Measurements from ENCODE around the gene POU6F2. TPM values are rescaled to one million over a fixed set of nuclear protein-coding genes. Genes with fewer than 3 reads are reported as not detected.

POU6F2 gene
- total RNA-seq, 1 experiment from 2014 or later: 0.27 TPM

DNA sequence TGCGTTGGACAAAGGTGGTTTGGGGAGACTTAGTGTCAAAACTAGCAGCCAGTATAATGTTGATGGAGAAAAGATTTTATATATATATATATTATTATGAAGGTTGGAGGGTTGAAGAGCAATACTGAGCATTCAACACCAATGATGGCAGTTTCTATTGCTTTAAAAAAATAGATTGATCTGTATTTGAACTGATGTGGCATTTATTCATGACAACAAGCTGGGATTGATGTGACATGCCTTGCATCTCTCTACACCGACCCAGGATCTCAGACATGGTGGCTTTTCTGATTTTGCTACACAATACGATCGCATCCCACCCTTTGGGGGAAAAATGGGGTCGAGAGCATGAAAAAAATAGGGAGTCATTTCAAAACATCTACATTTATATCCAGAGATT, 175.4 kb downstream of the POU6F2 start:
- Histone ChIP-seq H4K20me1 (ENCODE audit: insufficient read depth) (no peaks in the 10 kb centered on the region; the same call in 1 of the 2 replicates), H3K9me3 (ENCODE audit: control insufficient read depth in 1 of 2, insufficient read depth in 1 of 2, low read depth in 1 of 2, low read length in 2 of 2) (no peaks in the 10 kb centered on the region), H3K36me3 (ENCODE audit: control insufficient read depth in 1 of 2, insufficient read depth in 2 of 2, low read length in 2 of 2) (no peaks in the 10 kb centered on the region), H3K4me1 (ENCODE audit: control insufficient read depth in 1 of 2, insufficient read depth in 2 of 2, low read length in 2 of 2) (no peaks in the 10 kb centered on the region), H3K79me2 (ENCODE audit: insufficient read depth, low read length) (no peaks in the 10 kb centered on the region), H3K4me2 (ENCODE audit: low read length) (no peak overlapping the region), H3K9me2 (ENCODE audit: insufficient read depth) (no peaks in the 10 kb centered on the region), H2AFZ (ENCODE audit: low read depth, low read length, poor library complexity, severe bottlenecking) (no peak overlapping the region), H3K9ac (ENCODE audit: low read length) (no peak overlapping the region), H3K27ac (ENCODE audit: low read depth, low read length) (no peak overlapping the region), H3K27me3 (ENCODE audit: insufficient read depth, low read length) (peaks cover 48% of the 10 kb centered on the region), H3K4me3 (replicated peaks in 1 of 2; ENCODE audit: low read depth in 1 of 2, low read length in 2 of 2) (no peak overlapping the region)
- TF ChIP-seq, protein P1, sequence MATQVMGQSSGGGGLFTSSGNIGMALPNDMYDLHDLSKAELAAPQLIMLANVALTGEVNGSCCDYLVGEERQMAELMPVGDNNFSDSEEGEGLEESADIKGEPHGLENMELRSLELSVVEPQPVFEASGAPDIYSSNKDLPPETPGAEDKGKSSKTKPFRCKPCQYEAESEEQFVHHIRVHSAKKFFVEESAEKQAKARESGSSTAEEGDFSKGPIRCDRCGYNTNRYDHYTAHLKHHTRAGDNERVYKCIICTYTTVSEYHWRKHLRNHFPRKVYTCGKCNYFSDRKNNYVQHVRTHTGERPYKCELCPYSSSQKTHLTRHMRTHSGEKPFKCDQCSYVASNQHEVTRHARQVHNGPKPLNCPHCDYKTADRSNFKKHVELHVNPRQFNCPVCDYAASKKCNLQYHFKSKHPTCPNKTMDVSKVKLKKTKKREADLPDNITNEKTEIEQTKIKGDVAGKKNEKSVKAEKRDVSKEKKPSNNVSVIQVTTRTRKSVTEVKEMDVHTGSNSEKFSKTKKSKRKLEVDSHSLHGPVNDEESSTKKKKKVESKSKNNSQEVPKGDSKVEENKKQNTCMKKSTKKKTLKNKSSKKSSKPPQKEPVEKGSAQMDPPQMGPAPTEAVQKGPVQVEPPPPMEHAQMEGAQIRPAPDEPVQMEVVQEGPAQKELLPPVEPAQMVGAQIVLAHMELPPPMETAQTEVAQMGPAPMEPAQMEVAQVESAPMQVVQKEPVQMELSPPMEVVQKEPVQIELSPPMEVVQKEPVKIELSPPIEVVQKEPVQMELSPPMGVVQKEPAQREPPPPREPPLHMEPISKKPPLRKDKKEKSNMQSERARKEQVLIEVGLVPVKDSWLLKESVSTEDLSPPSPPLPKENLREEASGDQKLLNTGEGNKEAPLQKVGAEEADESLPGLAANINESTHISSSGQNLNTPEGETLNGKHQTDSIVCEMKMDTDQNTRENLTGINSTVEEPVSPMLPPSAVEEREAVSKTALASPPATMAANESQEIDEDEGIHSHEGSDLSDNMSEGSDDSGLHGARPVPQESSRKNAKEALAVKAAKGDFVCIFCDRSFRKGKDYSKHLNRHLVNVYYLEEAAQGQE (IDR thresholded peaks at IDR 0.05; ENCODE audit: low read depth): no peak
- TF ChIP-seq RAD21 (IDR thresholded peaks at IDR 0.05; ENCODE audit: low read depth): no peak
- TF ChIP-seq JUND (IDR thresholded peaks at IDR 0.05): no peak
- ChIA-PET CTCF (no interaction called here), RAD21 (ENCODE audit: low non-redundant PET in 1 of 2, low total read pairs in 2 of 2, uncharacterized antibody in 2 of 2, unreplicated experiment in 2 of 2) (no interaction called here), POLR2A (no interaction called here)
- DNase-seq (ENCODE audit: low read depth, low spot score) (no peak), ATAC-seq (no peak)
- BruUV-seq (replicated peaks): no TSS peak
- intact Hi-C loops (cut with micrococcal nuclease): no loop called here

DNA sequence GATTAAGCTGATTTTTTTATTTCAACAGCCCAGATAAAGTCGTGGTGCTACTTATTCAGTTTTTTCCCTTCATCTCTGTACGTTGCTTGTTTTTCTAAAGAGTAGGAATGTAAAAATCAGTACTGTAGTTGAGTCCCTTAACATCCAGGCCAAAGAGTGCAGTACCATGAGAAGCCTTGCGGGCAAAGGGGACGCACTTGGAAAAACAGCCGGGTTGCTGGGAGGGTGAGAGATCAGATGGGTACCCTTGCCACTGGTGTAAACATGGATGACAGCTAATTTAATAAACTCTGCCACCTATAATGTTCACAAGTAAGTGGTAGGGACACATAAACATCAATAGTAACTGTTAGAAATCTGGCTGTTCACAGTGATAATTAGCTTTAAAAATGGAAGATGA, 175.9 kb downstream of the POU6F2 start:
- Histone ChIP-seq H3K27me3 (ENCODE audit: insufficient read depth, low read length) (peaks cover 45% of the 10 kb centered on the region), H3K36me3 (ENCODE audit: control insufficient read depth in 1 of 2, insufficient read depth in 2 of 2, low read length in 2 of 2) (no peaks in the 10 kb centered on the region), H3K27ac (ENCODE audit: low read depth, low read length) (no peak overlapping the region), H3K4me3 (replicated peaks in 1 of 2; ENCODE audit: low read depth in 1 of 2, low read length in 2 of 2) (no peak overlapping the region), H3K9ac (ENCODE audit: low read length) (no peak overlapping the region), H4K20me1 (ENCODE audit: insufficient read depth) (no peaks in the 10 kb centered on the region; the same call in 1 of the 2 replicates), H3K9me2 (ENCODE audit: insufficient read depth) (no peaks in the 10 kb centered on the region), H3K79me2 (ENCODE audit: insufficient read depth, low read length) (no peaks in the 10 kb centered on the region), H3K4me2 (ENCODE audit: low read length) (no peak overlapping the region), H3K4me1 (ENCODE audit: control insufficient read depth in 1 of 2, insufficient read depth in 2 of 2, low read length in 2 of 2) (no peaks in the 10 kb centered on the region), H3K9me3 (ENCODE audit: control insufficient read depth in 1 of 2, insufficient read depth in 1 of 2, low read depth in 1 of 2, low read length in 2 of 2) (no peaks in the 10 kb centered on the region), H2AFZ (ENCODE audit: low read depth, low read length, poor library complexity, severe bottlenecking) (no peak overlapping the region)
- CTCF ChIA-PET: interaction anchor here (0.9 kb wide), 1 partner anchor 300 kb away, joined by 3 read pairs; no protein-coding TSS in a partner anchor
- RAD21 ChIA-PET (ENCODE audit: low non-redundant PET in 1 of 2, low total read pairs in 2 of 2, uncharacterized antibody in 2 of 2, unreplicated experiment in 2 of 2): no interaction called here
- no peak for TF ChIP-seq POLR2AphosphoS5 (IDR thresholded peaks at IDR 0.05; ENCODE audit: low read depth, low read length)
- TF ChIP-seq, protein P2, sequence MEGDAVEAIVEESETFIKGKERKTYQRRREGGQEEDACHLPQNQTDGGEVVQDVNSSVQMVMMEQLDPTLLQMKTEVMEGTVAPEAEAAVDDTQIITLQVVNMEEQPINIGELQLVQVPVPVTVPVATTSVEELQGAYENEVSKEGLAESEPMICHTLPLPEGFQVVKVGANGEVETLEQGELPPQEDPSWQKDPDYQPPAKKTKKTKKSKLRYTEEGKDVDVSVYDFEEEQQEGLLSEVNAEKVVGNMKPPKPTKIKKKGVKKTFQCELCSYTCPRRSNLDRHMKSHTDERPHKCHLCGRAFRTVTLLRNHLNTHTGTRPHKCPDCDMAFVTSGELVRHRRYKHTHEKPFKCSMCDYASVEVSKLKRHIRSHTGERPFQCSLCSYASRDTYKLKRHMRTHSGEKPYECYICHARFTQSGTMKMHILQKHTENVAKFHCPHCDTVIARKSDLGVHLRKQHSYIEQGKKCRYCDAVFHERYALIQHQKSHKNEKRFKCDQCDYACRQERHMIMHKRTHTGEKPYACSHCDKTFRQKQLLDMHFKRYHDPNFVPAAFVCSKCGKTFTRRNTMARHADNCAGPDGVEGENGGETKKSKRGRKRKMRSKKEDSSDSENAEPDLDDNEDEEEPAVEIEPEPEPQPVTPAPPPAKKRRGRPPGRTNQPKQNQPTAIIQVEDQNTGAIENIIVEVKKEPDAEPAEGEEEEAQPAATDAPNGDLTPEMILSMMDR (IDR thresholded peaks at IDR 0.05 in 2 of 3, conservative IDR thresholded peaks at IDR 0.05 in 1 of 3; ENCODE audit: borderline replicate concordance in 1 of 3, insufficient read depth in 1 of 3, low read depth in 2 of 3, low read length in 2 of 3): peak in 2 of 3 experiments; percentile 32 to 34; a peak in 4 of 6 replicates
- peak; percentile 50; the same call in 1 of the 2 replicates for ATAC-seq
- no peak for DNase-seq (ENCODE audit: low read depth, low spot score)
- POLR2A ChIA-PET: no interaction called here
- BruUV-seq (replicated peaks): no TSS peak
- intact Hi-C loops (cut with micrococcal nuclease): no loop called here
